ENCODE results near the gene ATP9B.

ATP9B gene

DNA sequence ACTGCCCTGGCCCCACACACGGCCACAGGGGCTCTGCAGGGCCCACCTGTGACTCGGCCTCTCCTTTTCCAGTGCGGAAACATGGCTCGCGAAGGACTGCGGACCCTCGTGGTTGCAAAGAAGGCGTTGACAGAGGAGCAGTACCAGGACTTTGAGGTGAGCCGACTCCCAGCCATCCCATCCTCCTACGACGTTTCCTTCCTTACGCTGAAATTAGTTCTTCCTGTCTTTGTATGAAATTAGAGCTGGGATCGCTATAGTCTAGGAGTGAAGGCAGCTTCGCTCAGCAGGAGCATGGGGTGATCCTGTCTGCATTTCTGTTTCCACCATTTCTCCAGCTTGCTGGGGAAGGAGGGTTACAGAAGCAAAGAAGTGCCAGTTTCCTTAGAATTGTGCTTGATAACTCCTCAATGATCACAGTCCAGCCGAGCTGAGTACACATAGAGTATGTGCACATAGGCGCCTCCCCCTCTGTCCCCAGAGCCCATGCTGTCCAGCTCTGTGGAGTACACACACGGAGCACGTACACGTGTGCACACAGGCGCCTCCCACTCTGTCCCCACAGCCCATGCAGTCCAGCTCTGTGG lies 267.5 kb downstream of the ATP9B start:
- DNase-seq = no peak

GRCh38 chr18:79337184-79337583 lies 268.0 kb downstream of the ATP9B start:
- no peak for DNase-seq

- DNase-seq = no peak
These were observed 268.4 kb downstream of the ATP9B start for GRCh38 chr18:79337620-79338019.

GRCh38 chr18:79339094-79339908 lies 270.1 kb downstream of the ATP9B start:
- no peak for DNase-seq

GRCh38 chr18:79343567-79344207 lies 274.5 kb downstream of the ATP9B start:
- no peak for DNase-seq

DNA sequence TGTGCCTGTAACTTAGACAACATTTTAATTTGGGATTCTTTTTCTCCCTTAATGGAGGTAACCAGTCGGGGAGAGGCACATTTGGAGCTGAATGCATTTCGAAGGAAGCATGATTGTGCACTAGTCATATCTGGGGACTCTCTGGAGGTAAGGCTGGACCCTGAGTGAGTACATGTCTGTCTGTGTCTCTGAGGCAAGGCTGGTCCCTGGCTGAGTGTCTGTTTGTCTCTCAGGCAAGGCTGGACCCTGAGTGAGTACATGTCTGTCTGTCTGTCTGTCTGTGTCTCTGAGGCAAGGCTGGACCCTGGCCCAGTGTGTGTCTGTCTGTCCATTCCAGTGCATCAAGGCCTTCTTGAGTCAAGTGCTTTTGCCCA lies 275.0 kb downstream of the ATP9B start:
- DNase-seq = no peak

GRCh38 chr18:79345366-79345765 lies 276.2 kb downstream of the ATP9B start:
- DNase-seq = no peak

GRCh38 chr18:79345981-79346380 lies 276.8 kb downstream of the ATP9B start:
- DNase-seq = no peak

DNA sequence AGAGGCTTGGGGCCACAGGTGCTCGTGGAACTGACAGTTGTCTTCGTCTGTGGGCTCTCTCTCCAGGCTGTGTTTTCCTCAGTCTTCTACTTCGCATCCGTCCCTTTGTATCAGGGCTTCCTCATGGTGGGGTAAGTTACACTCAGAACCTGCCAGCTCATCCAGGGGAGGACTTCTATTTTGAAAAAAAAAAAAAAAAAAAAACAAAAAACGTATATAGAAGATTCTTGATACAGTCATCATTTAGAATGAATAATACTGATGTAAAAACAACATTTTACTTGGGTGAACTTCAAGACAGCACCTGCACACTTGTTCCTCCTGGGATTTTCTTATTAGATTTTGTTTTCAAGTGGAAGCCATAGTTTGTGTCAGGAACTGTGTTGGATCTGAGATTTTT lies 278.9 kb downstream of the ATP9B start:
- DNase-seq = no peak

GRCh38 chr18:79352432-79352831 lies 283.2 kb downstream of the ATP9B start:
- DNase-seq = no peak

DNA sequence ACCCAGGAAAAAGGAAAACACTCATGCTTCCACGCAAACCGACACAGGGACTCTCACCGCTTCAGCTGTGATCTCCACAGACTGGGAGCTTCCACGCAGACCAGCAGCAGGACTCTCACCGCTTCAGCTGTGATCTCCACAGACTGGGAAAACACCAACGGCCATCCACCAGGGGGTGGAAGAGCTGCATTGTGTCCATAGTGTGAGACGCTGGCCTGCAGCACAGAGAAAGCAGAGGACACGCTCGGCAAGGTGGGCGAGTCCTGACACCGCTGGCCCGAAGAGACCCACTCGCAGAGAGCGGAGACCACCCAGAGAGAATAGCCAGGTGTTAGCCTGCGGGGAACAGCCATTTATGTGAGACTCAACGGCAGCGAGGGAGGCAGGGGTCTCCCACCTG lies 284.1 kb downstream of the ATP9B start:
- no peak for DNase-seq

- DNase-seq = no peak
These were observed 285.2 kb downstream of the ATP9B start for GRCh38 chr18:79354350-79354749.

DNA sequence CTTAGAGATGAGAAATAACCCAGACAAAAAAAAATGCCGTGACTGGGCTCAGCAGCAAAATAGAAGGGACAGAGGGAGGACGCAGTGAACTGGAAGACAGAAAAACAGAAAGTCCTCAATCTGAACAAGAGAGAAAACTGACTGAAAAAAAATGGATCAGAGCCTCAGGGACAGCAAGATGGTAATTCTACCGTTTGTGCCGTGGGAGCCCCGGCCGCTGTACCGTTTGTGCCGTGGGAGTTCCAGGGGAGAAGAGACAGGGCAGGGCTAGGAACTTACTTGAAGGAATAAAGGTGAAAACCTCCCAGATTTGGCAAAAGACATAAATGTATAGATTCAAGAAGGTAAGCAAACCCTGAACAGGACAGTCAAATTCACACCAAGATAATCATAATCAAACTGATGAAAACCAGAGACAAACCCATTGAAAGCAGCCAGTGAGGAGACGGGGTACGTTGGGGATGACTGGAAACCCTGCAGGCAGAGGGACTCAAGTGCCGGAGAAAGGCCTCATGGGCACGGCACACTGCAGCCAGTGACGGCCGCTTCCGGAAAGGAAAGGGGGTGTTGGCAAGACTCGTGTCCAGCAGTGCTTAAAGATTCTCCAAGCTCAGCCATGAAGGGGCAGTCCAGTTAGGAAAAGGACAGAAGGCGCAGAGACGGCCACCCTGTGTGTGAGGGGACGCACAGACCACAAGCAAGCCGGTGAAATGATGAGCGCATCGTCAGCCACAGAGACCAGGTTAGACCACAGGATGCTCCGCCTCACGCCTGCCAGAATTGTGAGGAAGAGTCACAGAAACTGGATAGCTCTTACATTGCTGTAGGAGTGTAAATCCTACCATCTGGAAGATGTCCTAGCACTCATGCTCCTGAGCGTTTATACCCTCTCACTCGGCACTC lies 286.5 kb downstream of the ATP9B start:
- DNase-seq = no peak

- peak; percentile 54 for DNase-seq
These were observed 287.2 kb downstream of the ATP9B start for GRCh38 chr18:79356435-79356834.

DNA sequence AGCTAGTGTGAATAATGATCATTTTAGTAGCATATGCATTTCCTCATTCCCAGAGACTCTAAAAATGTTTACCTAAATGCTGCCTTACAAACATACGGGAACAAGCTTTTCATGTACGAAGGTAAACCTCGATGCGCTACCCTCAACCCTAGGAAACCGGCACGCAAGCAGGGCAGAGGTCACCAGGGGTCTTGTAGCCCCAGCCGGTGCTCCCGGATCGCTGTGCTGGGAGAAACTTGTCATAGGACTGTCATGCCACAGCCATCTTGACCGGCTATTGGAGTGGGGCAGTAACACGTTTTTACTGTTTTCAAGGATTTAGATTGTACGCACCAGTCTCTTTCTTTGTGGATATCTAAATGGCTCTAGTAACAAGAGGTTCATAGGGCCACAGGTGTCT lies 291.7 kb downstream of the ATP9B start:
- DNase-seq = no peak

DNA sequence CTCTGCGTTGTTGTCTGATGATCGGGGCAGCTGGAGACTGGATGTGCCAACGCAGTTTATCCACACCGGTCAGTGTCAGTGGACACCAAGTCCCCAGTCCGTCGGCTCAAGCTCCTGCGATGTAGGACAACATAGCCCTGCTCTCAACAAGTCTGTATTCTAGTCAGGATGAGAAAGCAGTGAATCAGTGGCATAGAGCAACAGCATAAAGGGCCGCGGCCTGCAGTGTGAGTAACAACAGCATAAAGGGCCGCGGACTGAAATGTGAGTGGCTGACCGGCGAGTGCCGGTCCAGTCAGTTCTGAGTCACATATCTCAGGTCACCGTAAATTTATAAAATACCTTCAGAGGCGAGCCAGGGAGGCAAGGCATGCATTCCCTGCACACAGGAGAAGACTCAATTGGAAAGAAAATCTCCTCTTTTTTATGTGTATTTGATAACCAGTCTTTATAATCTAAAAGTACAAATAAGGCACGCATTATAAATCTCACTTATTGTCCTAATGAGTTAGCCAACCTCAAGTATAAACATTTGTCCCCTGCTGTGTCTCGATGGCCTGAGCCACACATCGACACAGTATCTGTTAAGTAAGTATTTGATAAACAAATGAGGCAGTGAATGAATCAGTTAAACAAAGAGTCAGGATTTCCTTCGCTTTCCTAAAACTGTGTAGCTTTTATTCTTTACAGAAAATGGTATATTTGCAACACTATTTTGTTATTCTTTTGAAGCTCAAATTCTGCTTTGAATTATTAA lies 292.8 kb downstream of the ATP9B start:
- no peak for DNase-seq

DNA sequence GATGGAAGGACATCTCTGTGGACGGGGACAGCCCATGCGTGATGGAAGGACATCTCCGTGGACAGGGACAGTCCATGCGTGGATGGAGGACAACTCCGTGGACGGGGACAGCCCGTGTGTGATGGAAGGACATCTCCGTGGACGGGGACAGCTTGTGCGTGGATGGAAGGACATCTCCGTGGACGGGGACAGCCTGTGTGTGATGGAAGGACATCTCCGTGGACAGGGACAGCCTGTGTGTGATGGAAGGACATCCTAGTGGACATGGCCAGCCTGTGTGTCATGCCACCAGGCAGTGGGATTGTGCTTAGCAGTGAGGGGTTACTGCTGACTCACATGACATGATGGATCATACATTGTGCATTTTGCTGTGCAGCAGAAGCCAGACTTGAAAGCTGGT lies 296.5 kb downstream of the ATP9B start:
- DNase-seq = no peak

GRCh38 chr18:79366177-79367094 lies 297.2 kb downstream of the ATP9B start:
- no peak for DNase-seq

DNA sequence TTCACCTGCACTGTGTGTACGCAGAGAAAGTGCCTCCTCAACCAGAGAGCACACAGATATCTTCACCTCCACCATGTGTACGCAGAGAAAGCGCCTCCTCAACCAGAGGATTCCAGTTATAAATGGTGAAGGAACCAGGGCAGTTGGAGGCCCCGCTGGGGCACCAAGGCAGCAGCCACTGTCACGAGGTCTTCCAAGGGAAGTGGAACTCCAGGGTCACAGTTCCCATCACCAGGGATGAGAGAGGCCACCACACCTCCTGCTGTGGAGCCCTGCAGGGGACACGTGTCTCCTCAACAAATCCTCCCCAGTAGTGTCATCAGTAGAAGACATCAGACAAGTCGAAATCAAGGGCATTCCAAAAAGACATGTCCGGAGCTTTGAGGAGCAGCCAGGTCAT lies 298.3 kb downstream of the ATP9B start:
- DNase-seq = no peak

GRCh38 chr18:79367989-79368388 lies 298.8 kb downstream of the ATP9B start:
- DNase-seq = no peak

- DNase-seq = no peak
These were observed 299.5 kb downstream of the ATP9B start for GRCh38 chr18:79368681-79369080.
